Measurements from ENCODE around the gene KLHL11.

Gene KLHL11

DNA sequence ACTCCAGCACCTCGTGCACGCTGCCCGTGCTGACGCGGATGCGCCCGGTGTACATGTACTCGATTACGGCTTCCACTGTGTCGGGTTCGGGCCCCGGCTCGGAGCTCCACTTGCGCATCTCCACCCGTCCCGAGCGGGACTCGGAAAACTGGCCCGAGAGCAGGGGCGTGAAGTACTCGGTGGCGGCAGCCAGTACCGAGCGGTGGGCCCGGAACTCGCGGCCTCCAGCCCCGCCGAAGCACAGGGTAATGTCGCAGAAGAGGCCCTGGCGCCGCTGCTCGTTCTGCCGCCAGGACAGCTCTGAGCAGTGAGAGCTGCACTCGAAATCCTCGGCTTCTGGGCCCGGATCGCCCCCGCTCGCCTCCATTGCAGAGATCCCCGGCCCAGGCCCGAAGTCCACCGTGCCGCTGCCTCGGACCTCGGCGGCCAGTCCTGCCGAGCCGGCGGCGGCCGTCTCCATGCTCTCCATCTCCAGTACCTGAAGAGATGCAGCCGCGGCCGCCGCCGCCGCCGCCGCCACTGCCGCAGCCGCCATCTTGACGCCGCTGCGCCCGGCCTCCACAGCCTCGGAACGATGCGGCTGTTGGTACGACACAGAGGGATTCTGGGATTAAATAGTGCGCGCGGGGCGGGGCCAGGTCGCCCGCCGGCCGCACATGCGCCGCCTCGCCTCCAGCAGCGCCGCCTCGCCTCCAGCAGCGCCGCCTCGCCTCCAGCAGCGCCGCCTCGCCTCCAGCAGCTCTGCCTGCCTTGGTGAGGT, at the start of gene KLHL11:
Gene KLHL11, minus strand, starts transcription at position 588 of the 760 bp plus-strand sequence. Its CDS starts 53 bp downstream, at position 535.
- peak; percentile 89 for DNase-seq (ENCODE audit: low spot score)

DNA sequence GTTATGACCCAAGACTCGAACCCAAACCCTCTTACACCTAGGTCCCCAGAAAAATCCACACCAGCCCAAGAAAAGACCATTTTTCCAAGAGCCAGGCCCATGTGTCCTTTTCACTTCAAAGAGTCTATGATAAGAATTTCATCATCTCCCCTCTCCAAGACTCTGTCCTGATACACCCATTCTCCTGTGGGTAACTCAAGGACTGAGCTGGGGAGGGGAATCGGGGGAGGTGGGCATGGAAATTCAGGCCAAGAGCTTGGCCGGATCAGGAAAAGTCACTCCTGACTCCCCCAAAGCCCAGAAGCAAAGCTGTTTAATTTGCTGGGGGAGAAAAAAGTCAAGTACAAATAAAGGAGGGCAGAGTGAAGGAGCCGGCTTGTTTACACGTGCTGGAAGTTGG, 49.8 kb upstream of the KLHL11 start:
- DNase-seq (ENCODE audit: low spot score), result no peak

- no peak for DNase-seq (ENCODE audit: low spot score)
Observed at GRCh38 chr17:41914358-41914766, 49.1 kb upstream of the KLHL11 start.

DNA sequence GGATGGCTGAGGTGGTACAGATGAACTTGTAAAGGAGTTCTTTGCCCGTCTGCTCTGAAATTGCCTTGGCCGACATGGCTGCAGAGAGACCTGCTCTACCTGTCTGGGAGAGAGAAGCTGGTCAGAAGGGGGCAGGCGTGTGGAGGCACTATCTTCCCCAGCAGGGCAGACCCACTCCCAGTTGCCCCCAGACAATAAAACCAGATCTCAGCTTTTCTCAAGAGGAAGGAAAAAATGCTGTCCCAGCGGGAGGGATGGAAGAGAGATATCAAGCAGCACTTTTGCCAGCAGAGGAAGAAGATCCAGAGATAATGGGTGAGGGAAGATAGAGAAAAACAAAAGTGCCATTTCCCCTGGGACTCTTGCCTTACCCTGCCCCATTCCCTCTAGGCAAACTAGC, 48.6 kb upstream of the KLHL11 start:
- DNase-seq (ENCODE audit: low spot score), result no peak

DNA sequence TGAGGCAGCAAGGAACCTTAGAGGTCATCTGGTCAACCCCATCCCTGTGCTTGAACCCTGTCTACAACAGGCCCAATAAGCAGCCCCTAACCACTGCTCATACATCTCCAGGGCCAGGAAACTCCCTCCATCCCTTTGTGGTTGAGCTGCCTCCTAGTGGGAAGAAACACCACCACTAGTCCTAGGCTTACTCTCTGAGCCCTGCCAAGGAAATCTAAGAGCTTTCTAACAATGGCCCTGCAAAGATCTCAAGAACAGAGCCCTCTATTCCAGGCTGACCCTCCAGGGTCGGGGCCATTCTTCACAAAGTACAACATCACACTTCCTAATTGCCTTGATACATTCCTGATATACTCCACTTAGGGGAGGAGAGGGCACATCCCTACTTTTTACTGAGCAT, 47.7 kb upstream of the KLHL11 start:
- no peak for DNase-seq (ENCODE audit: low spot score)

DNA sequence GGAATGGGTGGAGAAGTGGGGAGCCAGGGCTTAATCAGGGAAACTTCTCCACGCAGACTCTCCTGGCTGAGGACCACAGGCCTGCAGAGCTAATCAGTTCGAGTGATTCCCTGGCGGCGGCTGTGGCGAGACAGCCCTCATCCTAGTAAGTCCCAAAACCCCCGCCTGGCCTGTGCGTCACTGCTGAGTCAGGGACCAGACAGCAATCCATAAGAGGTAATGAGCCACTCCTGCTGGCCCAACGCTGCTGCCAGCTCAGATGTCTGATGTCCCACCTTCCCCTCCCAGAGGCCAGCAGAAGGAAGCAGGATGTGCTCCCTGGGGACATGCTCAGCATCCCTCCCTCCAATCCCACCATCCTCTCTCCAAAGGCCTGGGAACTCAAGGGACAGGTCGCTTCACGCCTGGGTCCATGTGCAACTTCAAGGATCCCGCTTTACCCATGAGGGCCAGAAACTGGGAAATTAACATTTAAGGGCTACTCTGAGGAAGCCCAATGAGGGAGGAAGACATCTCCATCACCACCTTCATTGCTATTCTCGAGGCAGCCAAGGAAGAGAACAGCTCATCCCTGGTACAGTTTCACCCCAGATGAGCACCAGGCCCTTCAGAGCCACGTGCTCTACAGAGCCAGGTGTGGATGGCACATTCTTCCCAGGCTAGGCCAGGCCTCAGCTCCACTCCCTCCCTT, 45.6 kb upstream of the KLHL11 start:
- DNase-seq (ENCODE audit: low spot score), result no peak

DNA sequence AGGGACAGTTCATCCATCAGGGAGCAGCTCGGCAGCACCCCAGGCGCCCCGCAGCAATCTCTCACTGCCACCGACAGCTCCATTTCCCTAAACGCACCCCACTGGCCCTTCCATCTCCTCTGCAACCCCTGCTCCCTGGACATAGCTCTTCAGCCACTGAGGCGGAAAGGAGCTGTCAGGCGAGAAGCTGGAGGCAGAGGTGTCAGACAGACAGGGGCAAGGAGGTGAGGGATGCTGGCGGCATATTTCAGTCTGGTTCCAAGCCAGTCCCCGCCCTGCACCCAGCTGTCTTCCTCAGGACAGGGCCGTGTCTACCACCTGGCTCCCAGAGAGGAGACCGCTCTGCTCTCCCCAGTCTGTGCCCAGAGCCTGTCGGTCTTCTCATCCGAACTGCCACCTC, 43.9 kb upstream of the KLHL11 start:
- DNase-seq (ENCODE audit: low spot score), result no peak

- DNase-seq (ENCODE audit: low spot score), result no peak
Observed at GRCh38 chr17:41907633-41908539, 42.7 kb upstream of the KLHL11 start.

DNA sequence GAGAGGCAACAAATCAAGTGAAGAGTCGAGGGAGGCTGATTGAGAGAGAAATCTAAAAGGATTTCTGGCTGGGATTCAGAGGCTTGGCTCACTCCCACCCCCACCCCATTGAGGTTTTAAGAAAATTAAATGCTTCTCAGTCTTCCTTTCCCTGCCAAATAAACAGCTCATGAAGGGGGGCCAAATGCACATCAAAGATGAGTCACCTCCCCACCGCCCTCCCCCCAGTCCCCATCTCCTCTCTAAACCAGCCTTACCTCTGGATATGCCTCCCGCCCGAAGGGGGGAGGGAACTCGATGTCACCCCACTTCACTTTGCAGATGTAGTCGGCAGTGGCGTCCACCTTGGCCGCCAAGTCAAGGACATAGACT, 41.9 kb upstream of the KLHL11 start:
- no peak for DNase-seq (ENCODE audit: low spot score)

DNA sequence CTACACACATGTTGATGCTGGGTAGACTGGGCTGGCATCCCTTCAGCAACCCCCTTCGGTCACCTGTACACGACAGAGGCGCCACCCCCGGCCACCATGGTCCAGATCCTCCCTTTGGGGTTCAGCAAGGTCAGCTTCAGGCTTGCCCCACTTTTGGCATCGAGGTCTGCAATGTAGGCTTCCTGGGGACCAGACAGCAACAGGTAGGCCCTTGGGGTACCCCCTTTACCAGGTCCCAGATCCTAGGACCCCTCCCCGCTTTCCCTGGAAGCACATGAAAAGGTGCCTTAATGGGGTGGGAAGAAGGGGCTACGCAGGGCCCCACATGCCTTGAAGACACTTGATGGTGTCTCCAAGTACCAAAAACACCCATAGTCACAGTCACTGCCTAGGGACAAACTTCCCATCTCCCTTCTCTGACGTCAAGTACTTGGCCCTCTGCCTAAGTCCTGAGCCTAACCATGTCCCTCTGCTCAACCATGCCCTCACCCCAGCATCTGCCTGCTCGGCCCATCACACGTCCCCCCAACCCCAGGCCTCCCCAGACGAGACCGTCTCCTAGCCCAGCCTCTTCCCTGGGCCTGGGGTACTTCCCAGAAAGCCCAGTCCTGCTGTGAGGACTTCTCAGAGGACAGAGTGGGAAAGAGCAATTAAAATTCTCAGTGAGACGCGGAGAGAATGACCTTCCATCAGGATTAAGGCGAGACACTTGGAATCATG, 41.4 kb upstream of the KLHL11 start:
- no peak for DNase-seq (ENCODE audit: low spot score)

DNA sequence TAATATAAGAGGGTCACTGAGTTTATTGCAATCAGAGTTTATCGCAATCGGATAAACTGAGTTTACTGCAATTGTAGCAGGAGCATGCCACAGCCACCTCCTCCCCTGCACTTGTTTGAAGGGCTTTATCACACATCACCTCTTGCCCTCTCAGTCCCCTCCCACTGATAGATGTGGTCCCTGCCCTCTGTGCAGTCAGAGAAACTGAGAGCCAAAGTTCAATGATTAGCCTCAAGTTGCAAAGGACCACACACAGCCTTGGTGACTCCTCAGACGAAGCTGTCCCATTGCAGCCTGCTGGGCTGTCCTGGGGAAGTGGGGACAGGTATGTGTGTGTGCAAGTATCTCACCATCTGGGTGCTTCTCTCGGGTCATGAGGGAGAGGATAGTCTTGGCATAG, 39.9 kb upstream of the KLHL11 start:
- DNase-seq (ENCODE audit: low spot score), result no peak

DNA sequence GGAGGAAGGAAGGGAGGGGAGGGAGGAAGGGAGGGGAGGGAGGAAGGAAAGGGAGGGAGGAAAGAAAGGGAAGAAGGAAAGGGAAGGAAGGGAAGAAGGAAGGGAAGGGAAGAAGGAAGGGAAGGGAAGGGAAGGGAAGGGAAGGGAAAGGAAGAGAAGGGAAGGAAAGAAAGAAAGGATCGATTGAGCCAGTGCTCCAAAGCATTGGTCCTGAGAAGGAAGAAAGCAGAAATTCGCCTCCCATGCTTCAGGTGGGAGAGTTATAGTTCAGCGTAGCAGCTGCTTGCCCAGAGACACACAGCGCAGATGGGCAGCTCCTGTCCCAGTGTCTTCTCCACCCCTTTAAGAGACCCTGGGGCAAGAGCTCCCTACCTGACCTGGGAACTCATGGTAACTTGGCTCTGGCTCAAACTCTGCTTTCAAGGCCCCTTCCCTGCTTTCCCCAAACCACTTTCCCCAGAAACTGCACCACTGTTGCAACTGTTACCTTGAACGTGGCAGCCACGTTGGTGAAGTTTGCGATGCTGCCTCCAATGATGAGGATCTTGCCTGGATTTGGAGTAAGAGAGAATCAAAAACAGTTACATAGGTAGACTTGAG, 39.1 kb upstream of the KLHL11 start:
- no peak for DNase-seq (ENCODE audit: low spot score)

DNA sequence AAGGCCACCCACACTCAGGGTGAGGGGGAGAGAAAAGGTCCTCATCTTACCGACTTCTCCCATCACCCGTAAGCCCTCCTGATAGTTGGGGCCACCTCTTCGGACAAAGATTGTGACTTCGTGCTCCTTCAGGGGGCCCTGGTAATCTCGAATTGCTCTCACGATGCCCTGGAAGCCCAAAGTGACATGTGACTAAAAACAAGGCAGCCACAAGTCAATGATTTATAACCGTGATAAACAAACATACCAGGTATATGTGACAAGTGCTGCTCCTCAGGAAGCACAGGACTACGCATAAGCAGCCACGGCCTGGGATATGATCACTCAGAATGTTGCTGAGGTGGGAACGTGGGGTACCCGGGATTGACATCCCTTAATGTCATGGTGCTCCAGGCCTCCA, 36.4 kb upstream of the KLHL11 start:
- no peak for DNase-seq (ENCODE audit: low spot score)

GRCh38 chr17:41896726-41897125, 31.5 kb upstream of the KLHL11 start:
- no peak for DNase-seq (ENCODE audit: low spot score)

GRCh38 chr17:41895617-41896016, 30.4 kb upstream of the KLHL11 start:
- no peak for DNase-seq (ENCODE audit: low spot score)

- DNase-seq (ENCODE audit: low spot score), result no peak
Observed at GRCh38 chr17:41894791-41895331, 29.6 kb upstream of the KLHL11 start.

GRCh38 chr17:41893384-41893783, 28.2 kb upstream of the KLHL11 start:
- DNase-seq (ENCODE audit: low spot score), result no peak

DNA sequence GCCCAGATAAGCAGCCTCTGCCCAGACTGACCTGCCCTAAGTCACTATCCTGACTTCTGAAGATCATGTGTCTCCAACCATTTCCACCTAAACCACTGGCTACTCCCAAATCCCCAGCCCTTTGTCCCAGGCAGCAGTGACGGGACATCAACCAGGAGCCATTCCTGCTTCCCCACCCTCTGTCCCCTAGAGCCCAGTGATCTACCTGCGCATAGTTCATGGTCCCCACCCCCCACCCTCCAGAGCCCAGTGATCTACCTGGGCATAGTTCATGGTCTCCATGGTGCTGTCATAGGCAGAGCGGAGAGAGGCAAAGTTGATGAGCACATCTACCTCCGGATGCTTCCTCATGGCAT, 26.8 kb upstream of the KLHL11 start:
- DNase-seq (ENCODE audit: low spot score), result no peak

- no peak for DNase-seq (ENCODE audit: low spot score)
Observed at GRCh38 chr17:41891135-41892020, 26.2 kb upstream of the KLHL11 start.

DNA sequence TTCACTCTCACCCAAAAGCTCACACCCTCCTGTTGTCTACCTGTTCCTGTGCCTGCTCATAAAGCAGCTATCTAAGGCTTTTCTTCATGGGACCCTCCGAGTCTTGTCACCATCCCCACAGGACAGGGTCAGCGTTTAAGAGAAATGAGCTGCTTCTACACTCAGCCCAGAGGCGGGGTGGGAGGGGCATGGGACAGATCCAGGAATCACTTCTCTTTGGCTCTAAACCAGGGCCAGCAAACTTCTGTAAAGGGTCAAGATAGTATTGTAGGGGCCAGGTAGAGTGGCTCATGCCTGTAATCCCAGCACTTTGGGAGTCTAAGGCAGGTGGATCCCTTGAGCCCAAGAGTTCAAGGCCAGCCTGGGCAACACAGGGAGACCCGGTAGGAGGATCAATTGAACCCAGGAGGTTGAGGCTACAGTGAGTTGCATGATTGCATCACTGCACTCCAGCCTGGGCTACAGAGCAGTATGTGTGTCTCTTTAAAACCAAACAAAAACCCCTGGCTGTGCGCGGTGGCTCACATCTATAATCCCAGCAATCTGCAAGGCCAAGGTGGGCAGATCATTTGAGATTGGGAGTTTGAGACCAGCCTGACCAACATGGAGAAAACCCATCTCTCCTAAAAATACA, 23.2 kb upstream of the KLHL11 start:
- DNase-seq (ENCODE audit: low spot score), result no peak

Data from cerebellar cortex (tissue), 1 donor.